ENCODE results near the gene CAPN13.
A peak's percentile ranks its signal among the peaks of the same experiment; 100 is the strongest.

- TF ChIP-seq YY1 (IDR thresholded peaks at IDR 0.05) (no peak), CTCF (IDR thresholded peaks at IDR 0.05; ENCODE audit: low read depth, low read length, missing input control) (peak; percentile 8), SP1 (IDR thresholded peaks at IDR 0.05) (no peak), RXRA (IDR thresholded peaks at IDR 0.05) (no peak), ZBTB33 (IDR thresholded peaks at IDR 0.05) (no peak), REST (IDR thresholded peaks at IDR 0.05) (no peak), RAD21 (IDR thresholded peaks at IDR 0.05) (peak; percentile 33 to 41), FOXA1 (IDR thresholded peaks at IDR 0.05) (no peak), GABPA (IDR thresholded peaks at IDR 0.05 in 1 of 2, conservative IDR thresholded peaks at IDR 0.05 in 1 of 2) (no peak), JUND (IDR thresholded peaks at IDR 0.05) (no peak), TAF1 (conservative IDR thresholded peaks at IDR 0.05) (no peak)
- TF ChIP-seq, protein P1, sequence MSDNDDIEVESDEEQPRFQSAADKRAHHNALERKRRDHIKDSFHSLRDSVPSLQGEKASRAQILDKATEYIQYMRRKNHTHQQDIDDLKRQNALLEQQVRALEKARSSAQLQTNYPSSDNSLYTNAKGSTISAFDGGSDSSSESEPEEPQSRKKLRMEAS (IDR thresholded peaks at IDR 0.05): no peak
- TF ChIP-seq, protein P2, sequence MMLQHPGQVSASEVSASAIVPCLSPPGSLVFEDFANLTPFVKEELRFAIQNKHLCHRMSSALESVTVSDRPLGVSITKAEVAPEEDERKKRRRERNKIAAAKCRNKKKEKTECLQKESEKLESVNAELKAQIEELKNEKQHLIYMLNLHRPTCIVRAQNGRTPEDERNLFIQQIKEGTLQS (IDR thresholded peaks at IDR 0.05): no peak
These were observed 115.1 kb downstream of the CAPN13 start for GRCh38 chr2:30691948-30692828.
